ENCODE measurements around the gene PIKFYVE.
"Not testable (repeated sequence)": the region's sequence is repeated elsewhere in the genome, so short reads cannot be mapped to it uniquely, and the experiment has no call there.

PIKFYVE gene

GRCh38 chr2:208265801-208266552 is at the start of gene PIKFYVE:
PIKFYVE (plus strand) TSS chr2:208266255; CDS start chr2:208271520, 5,265 bp downstream.
- peak; percentile 96 for DNase-seq

GRCh38 chr2:208221873-208222272 is 44.2 kb upstream of the PIKFYVE start:
- not testable (repeated sequence) for DNase-seq

More at GRCh38 chr2:208265801-208266552, at the start of gene PIKFYVE:
- peak; percentile 83 for TF ChIP-seq POLR2A (IDR thresholded peaks at IDR 0.05; ENCODE audit: low read length)
- peak; percentile 84 for TF ChIP-seq GATA1 (IDR thresholded peaks at IDR 0.05; ENCODE audit: low read depth, low read length)

GRCh38 chr2:208222351-208222750 is 43.7 kb upstream of the PIKFYVE start:
- TF ChIP-seq POLR2A (IDR thresholded peaks at IDR 0.05; ENCODE audit: low read length) = no peak
- no peak for TF ChIP-seq GATA1 (IDR thresholded peaks at IDR 0.05; ENCODE audit: low read depth, low read length)
- peak in 1 of 2 experiments; percentile 49 for DNase-seq

- TF ChIP-seq POLR2A (IDR thresholded peaks at IDR 0.05; ENCODE audit: low read length) = no peak
- TF ChIP-seq GATA1 (IDR thresholded peaks at IDR 0.05; ENCODE audit: low read depth, low read length) = no peak
- no peak for DNase-seq
These were observed 41.3 kb upstream of the PIKFYVE start for GRCh38 chr2:208224802-208225201.

- no peak for DNase-seq
- TF ChIP-seq POLR2A (IDR thresholded peaks at IDR 0.05; ENCODE audit: low read length) (no peak), GATA1 (IDR thresholded peaks at IDR 0.05; ENCODE audit: low read depth, low read length) (no peak)
These were observed 38.3 kb upstream of the PIKFYVE start for GRCh38 chr2:208227581-208228232.

- no peak for TF ChIP-seq GATA1 (IDR thresholded peaks at IDR 0.05; ENCODE audit: low read depth, low read length)
- TF ChIP-seq POLR2A (IDR thresholded peaks at IDR 0.05; ENCODE audit: low read length) = no peak
- no peak for DNase-seq
These were observed 37.6 kb upstream of the PIKFYVE start for GRCh38 chr2:208228476-208228875.

- no peak for DNase-seq
- TF ChIP-seq GATA1 (IDR thresholded peaks at IDR 0.05; ENCODE audit: low read depth, low read length) = no peak
- no peak for TF ChIP-seq POLR2A (IDR thresholded peaks at IDR 0.05; ENCODE audit: low read length)
These were observed 31.3 kb upstream of the PIKFYVE start for GRCh38 chr2:208234786-208235185.

- TF ChIP-seq GATA1 (IDR thresholded peaks at IDR 0.05; ENCODE audit: low read depth, low read length) = no peak
- no peak for TF ChIP-seq POLR2A (IDR thresholded peaks at IDR 0.05; ENCODE audit: low read length)
- no peak for DNase-seq
These were observed 30.2 kb upstream of the PIKFYVE start for GRCh38 chr2:208235860-208236259.

- no peak for TF ChIP-seq GATA1 (IDR thresholded peaks at IDR 0.05; ENCODE audit: low read depth, low read length)
- DNase-seq = no peak
These were observed 26.1 kb upstream of the PIKFYVE start for GRCh38 chr2:208239770-208240493.

- TF ChIP-seq GATA1 (IDR thresholded peaks at IDR 0.05; ENCODE audit: low read depth, low read length) (no peak), POLR2A (IDR thresholded peaks at IDR 0.05; ENCODE audit: low read length) (no peak)
These were observed 25.3 kb upstream of the PIKFYVE start for GRCh38 chr2:208240619-208241209.

GRCh38 chr2:208244422-208244821 is 21.6 kb upstream of the PIKFYVE start:
- DNase-seq = no peak
- no peak for TF ChIP-seq POLR2A (IDR thresholded peaks at IDR 0.05; ENCODE audit: low read length)
- TF ChIP-seq GATA1 (IDR thresholded peaks at IDR 0.05; ENCODE audit: low read depth, low read length) = no peak

More at GRCh38 chr2:208240619-208241209, 25.3 kb upstream of the PIKFYVE start:
- DNase-seq = no peak

- TF ChIP-seq GATA1 (IDR thresholded peaks at IDR 0.05; ENCODE audit: low read depth, low read length) = no peak
- TF ChIP-seq POLR2A (IDR thresholded peaks at IDR 0.05; ENCODE audit: low read length) = no peak
- DNase-seq = no peak
These were observed 20.3 kb upstream of the PIKFYVE start for GRCh38 chr2:208245746-208246145.

- no peak for TF ChIP-seq POLR2A (IDR thresholded peaks at IDR 0.05; ENCODE audit: low read length)
- no peak for TF ChIP-seq GATA1 (IDR thresholded peaks at IDR 0.05; ENCODE audit: low read depth, low read length)
- DNase-seq = no peak
These were observed 17.5 kb upstream of the PIKFYVE start for GRCh38 chr2:208248601-208249000.

- no peak for TF ChIP-seq POLR2A (IDR thresholded peaks at IDR 0.05; ENCODE audit: low read length)
- TF ChIP-seq GATA1 (IDR thresholded peaks at IDR 0.05; ENCODE audit: low read depth, low read length) = no peak
- DNase-seq = no peak
These were observed 16.8 kb upstream of the PIKFYVE start for GRCh38 chr2:208249296-208249695.
